NT2/D1 (cell line): ENCODE data around the gene TTC39B.

ENCODE experiments used
- YY1 ChIP-seq: IDR thresholded peaks from 2 replicates; pipeline ENCODE4 v1.6.1; 2011; ENCODE audit not compliant: insufficient read length, insufficient read depth
- ZNF274 ChIP-seq: IDR thresholded peaks from 2 replicates; pipeline ENCODE4 v1.6.1; 2011; ENCODE audit warnings: mild to moderate bottlenecking, low read depth, low read length

GRCh38 chr9:15160673-15161072 lies 146.3 kb downstream of the TTC39B start:
- TF ChIP-seq ZNF274: no peak
- no peak for TF ChIP-seq YY1
